Measurements from ENCODE around the gene CSNK1A1.
"Not testable (repeated sequence)": the region's sequence is repeated elsewhere in the genome, so short reads cannot be mapped to it uniquely, and the experiment has no call there.

CSNK1A1 gene

GRCh38 chr5:149453618-149454415, 97.4 kb downstream of the CSNK1A1 start:
- DNase-seq, result no peak

GRCh38 chr5:149452665-149453617, 98.3 kb downstream of the CSNK1A1 start:
- DNase-seq, result peak; percentile 95

GRCh38 chr5:149452007-149452664, 99.1 kb downstream of the CSNK1A1 start:
- peak; percentile 45 for DNase-seq

GRCh38 chr5:149450199-149450598, 101.0 kb downstream of the CSNK1A1 start:
- DNase-seq, result peak; percentile 76

- peak; percentile 50 for DNase-seq
Measured at GRCh38 chr5:149448831-149449714, 102.2 kb downstream of the CSNK1A1 start.

- DNase-seq, result peak; percentile 67
Measured at GRCh38 chr5:149448431-149448830, 102.8 kb downstream of the CSNK1A1 start.

GRCh38 chr5:149447373-149448367, 103.6 kb downstream of the CSNK1A1 start:
- DNase-seq, result no peak

- DNase-seq, result not testable (repeated sequence)
Measured at GRCh38 chr5:149446794-149447193, 104.4 kb downstream of the CSNK1A1 start.

- peak; percentile 99 for DNase-seq
Measured at GRCh38 chr5:149445739-149446369, 105.4 kb downstream of the CSNK1A1 start.

- no peak for DNase-seq
Measured at GRCh38 chr5:149445343-149445738, 105.9 kb downstream of the CSNK1A1 start.

- not testable (repeated sequence) for DNase-seq
Measured at GRCh38 chr5:149444430-149444829, 106.8 kb downstream of the CSNK1A1 start.

GRCh38 chr5:149443210-149443609, 108.0 kb downstream of the CSNK1A1 start:
- peak; percentile 2 for DNase-seq

GRCh38 chr5:149442563-149443182, 108.6 kb downstream of the CSNK1A1 start:
- DNase-seq, result peak; percentile 63

All from fibroblast of skin of right quadriceps (primary cell).